SK-N-SH (cell line): ENCODE results near the gene ZNF142. TPM values are rescaled to one million over a fixed set of nuclear protein-coding genes. Genes with fewer than 3 reads are reported as not detected.

ENCODE experiments used
- CTCF ChIA-PET: fragments of 300-600, 350-600 bp; formaldehyde crosslinking; extraction: SDS; loops from one replicate; lab custom pipeline; 2021; lab: Yijun Ruan, JAX
- POLR2A ChIA-PET: fragments of 350-600 bp; sonication (Branson Sonifier 250); formaldehyde crosslinking; extraction: SDS; loops from one replicate; lab custom pipeline; 2020; ENCODE audit warnings: antibody characterized with exemption, inconsistent platforms; lab: Yijun Ruan, JAX
- DNase-seq: peaks from one replicate; pipeline ENCODE4 v3.0.0; 2012
- H2AFZ ChIP-seq: fragments of 200-600 bp; sonication (generic); 2 replicates; pipeline ENCODE4 v1.8.1; 2016; ENCODE audit warnings: antibody characterized with exemption, mild to moderate bottlenecking, low read depth
- H3F3A ChIP-seq: fragments of 200-600 bp; sonication (generic); replicated peaks from 2 replicates; pipeline ENCODE3; 2016; ENCODE audit warnings: antibody characterized with exemption, mild to moderate bottlenecking; ENCODE audit not compliant: insufficient read depth
- H3K27ac ChIP-seq, 2 experiments: fragments of 200-500 bp in 1 of 2; fragments of 200-600 bp in 1 of 2; sonication (Bioruptor generic) in 1 of 2; sonication (generic), shearing (Covaris generic) in 1 of 2; 2 replicates each; pipeline versions ENCODE4 v1.5.1 to v1.6.1; 2014 to 2016; ENCODE audit warnings: low read depth in 2 of 2, inconsistent platforms in 1 of 2, low read length in 1 of 2, mild to moderate bottlenecking in 1 of 2, mixed read lengths in 1 of 2
- H3K27me3 ChIP-seq: fragments of 200-600 bp; sonication (generic), shearing (Covaris generic); 2 replicates; pipeline ENCODE4 v1.6.1; 2016; ENCODE audit warnings: mixed run types; ENCODE audit not compliant: insufficient read depth
- H3K36me3 ChIP-seq, 2 experiments: fragments of 200-500 bp in 1 of 2; fragments of 200-600 bp in 1 of 2; sonication (Bioruptor generic) in 1 of 2; sonication (generic) in 1 of 2; replicated peaks in 1 of 2; 2 replicates each; pipeline versions ENCODE3 to v1.5.1; 2014 to 2016; ENCODE audit warnings: low read length in 1 of 2, mild to moderate bottlenecking in 1 of 2; ENCODE audit not compliant: insufficient read depth in 2 of 2, control insufficient read depth in 1 of 2
- H3K4me1 ChIP-seq, 2 experiments: fragments of 200-500 bp in 1 of 2; fragments of 200-600 bp in 1 of 2; sonication (Bioruptor generic) in 1 of 2; sonication (generic), shearing (Covaris generic) in 1 of 2; 2 replicates each; pipeline versions ENCODE4 v1.5.1 to v1.6.1; 2014 to 2016; ENCODE audit warnings: low read depth in 1 of 2, low read length in 1 of 2, mixed run types in 1 of 2; ENCODE audit not compliant: insufficient read depth in 2 of 2, control insufficient read depth in 1 of 2
- H3K4me2 ChIP-seq: fragments of 200-600 bp; sonication (generic), shearing (Covaris generic); 2 replicates; pipeline ENCODE4 v1.6.1; 2017; ENCODE audit warnings: mixed run types
- H3K4me3 ChIP-seq, 2 experiments: fragments of 200-500 bp in 1 of 2; fragments of 200-600 bp in 1 of 2; sonication (Bioruptor generic) in 1 of 2; sonication (generic), shearing (Covaris generic) in 1 of 2; 2 replicates each; pipeline versions ENCODE4 v1.5.1 to v1.8.1; 2014 to 2016; ENCODE audit warnings: low read depth in 2 of 2, inconsistent platforms in 1 of 2, low read length in 1 of 2, mild to moderate bottlenecking in 1 of 2, mixed read lengths in 1 of 2, moderate library complexity in 1 of 2
- H3K79me2 ChIP-seq: fragments of 200-600 bp; sonication (generic); 2 replicates; pipeline ENCODE4 v1.8.1; 2017; ENCODE audit warnings: mild to moderate bottlenecking; ENCODE audit not compliant: insufficient read depth
- H3K9ac ChIP-seq: fragments of 200-600 bp; sonication (generic); 2 replicates; pipeline ENCODE4 v1.6.1; 2017; ENCODE audit warnings: mixed run types
- H3K9me2 ChIP-seq: fragments of 200-600 bp; sonication (generic); 2 replicates; pipeline ENCODE4 v1.6.1; 2017; ENCODE audit warnings: mixed run types
- H3K9me3 ChIP-seq: fragments of 200-600 bp; sonication (generic); 2 replicates; pipeline ENCODE4 v1.6.1; 2017; ENCODE audit warnings: mixed run types, mild to moderate bottlenecking, moderate library complexity
- H4K20me1 ChIP-seq: fragments of 200-600 bp; sonication (generic); 2 replicates; pipeline ENCODE4 v1.6.1; 2017; ENCODE audit warnings: mild to moderate bottlenecking, mixed run types; ENCODE audit not compliant: insufficient read depth
- CTCF ChIP-seq: fragments of 200-600 bp; sonication (generic); IDR thresholded peaks from 2 replicates; pipeline ENCODE4 v1.6.1; 2017; ENCODE audit warnings: antibody characterized with exemption, mild to moderate bottlenecking, moderate library complexity
- ELF1 ChIP-seq: IDR thresholded peaks from 2 replicates; pipeline ENCODE4 v1.4.0; 2012
- FOXM1 ChIP-seq: IDR thresholded peaks from 2 replicates; pipeline ENCODE4 v1.4.0; 2012; ENCODE audit warnings: low read depth, mild to moderate bottlenecking
- MAX ChIP-seq: IDR thresholded peaks from 2 replicates; pipeline ENCODE4 v1.4.0; 2012; ENCODE audit warnings: low read depth
- NRF1 ChIP-seq: IDR thresholded peaks from 2 replicates; pipeline ENCODE4 v1.6.1; 2012; ENCODE audit warnings: low read depth, mild to moderate bottlenecking, low read length
- POLR2AphosphoS5 ChIP-seq: IDR thresholded peaks from 2 replicates; pipeline ENCODE4 v1.6.1; 2012; ENCODE audit warnings: low read depth, low read length
- RAD21 ChIP-seq: IDR thresholded peaks from 2 replicates; pipeline ENCODE4 v1.6.1; 2012; ENCODE audit warnings: mild to moderate bottlenecking, low read length
- SIN3A ChIP-seq: IDR thresholded peaks from 2 replicates; pipeline ENCODE4 v1.6.1; 2012; ENCODE audit warnings: low read depth, mild to moderate bottlenecking, low read length, moderate library complexity, borderline replicate concordance
- TAF1 ChIP-seq: IDR thresholded peaks from 2 replicates; pipeline ENCODE4 v1.6.1; 2012; ENCODE audit warnings: low read depth, mild to moderate bottlenecking, low read length, moderate library complexity, borderline replicate concordance
- TCF12 ChIP-seq: IDR thresholded peaks from 2 replicates; pipeline ENCODE4 v1.4.0; 2012
- USF1 ChIP-seq: IDR thresholded peaks from 2 replicates; pipeline ENCODE4 v1.4.0; 2012; ENCODE audit warnings: low read depth, borderline replicate concordance
- ZBTB33 ChIP-seq: IDR thresholded peaks from 2 replicates; pipeline ENCODE4 v1.4.0; 2012; ENCODE audit warnings: low read depth, borderline replicate concordance
- WGBS: methylation state at CpG from one replicate; pipeline ENCODE4 v1.1.6; 2017; ENCODE audit warnings: low lambda C conversion rate; 5-methylcytosine and 5-hydroxymethylcytosine counted together
- polyA plus RNA-seq, 3 experiments: library from polyadenylated mRNA; depleted of rRNA; stranded (reverse); fragments of >200 nt; gene quantifications; 2 replicates each; pipeline ENCODE4 v1.2.3, GENCODE V29; 2012

The ZNF142 gene
- polyA plus RNA-seq, 1 of the 3 experiments (the other 2 are of a cell fraction), result 8.1 TPM

GRCh38 chr2:218631837-218632236 is 27.6 kb downstream of the ZNF142 start:
- WGBS, result 47% methylated on average over 4 of the region's 4 CpGs
- no peaks in the 10 kb centered on the region for H3K9me3 ChIP-seq

More at GRCh38 chr2:218631837-218632236, 27.6 kb downstream of the ZNF142 start:
- Histone ChIP-seq H3K27me3 (no peaks in the 10 kb centered on the region), H3K9me2 (no peaks in the 10 kb centered on the region), H3K79me2 (no peaks in the 10 kb centered on the region), H3K27ac (peak overlapping the region in 1 of 2 experiments; percentile 3; a peak in 1 of 4 replicates), H3K4me2 (no peak overlapping the region), H3K4me3 (no peak overlapping the region), H3K36me3 (peaks cover 12 to 35% of the 10 kb centered on the region in 2 experiments), H3K4me1 (peaks cover 0 to 4% of the 10 kb centered on the region in 2 experiments; a peak in 1 of 4 replicates), H3K9ac (no peak overlapping the region), H2AFZ (no peak overlapping the region), H4K20me1 (no peaks in the 10 kb centered on the region), H3F3A (peaks cover 7% of the 10 kb centered on the region)
- TF ChIP-seq ZBTB33, result no peak
- no peak for TF ChIP-seq NRF1
- no peak for TF ChIP-seq TCF12
- TF ChIP-seq ELF1, result no peak
- TF ChIP-seq MAX, result no peak
- no peak for TF ChIP-seq POLR2AphosphoS5
- no peak for TF ChIP-seq RAD21
- TF ChIP-seq FOXM1, result no peak
- TF ChIP-seq CTCF, result no peak
- no peak for TF ChIP-seq TAF1
- TF ChIP-seq SIN3A, result no peak
- TF ChIP-seq USF1, result no peak
- CTCF ChIA-PET, result interaction anchor here (1.1 to 3.2 kb wide), 3 partner anchors 16 to 215 kb away, joined by 3 to 17 read pairs (median 3); no protein-coding TSS in a partner anchor
- POLR2A ChIA-PET, result no interaction called here
- DNase-seq, result no peak
